Hematopoietic multipotent progenitor cell treated with erythropoietin and hydrocortisone succinate and interleukin-3 and kit ligand, for 6 days (in vitro differentiated cells): Measurements from ENCODE around the gene ALDH3B2.
"Not testable (repeated sequence)": the region's sequence is repeated elsewhere in the genome, so short reads cannot be mapped to it uniquely, and the experiment has no call there.

ENCODE experiments used
- DNase-seq: peaks from one replicate; pipeline ENCODE4 v3.0.0-alpha.2; 2015

The ALDH3B2 gene

GRCh38 chr11:67682126-67683034 is 8.0 kb upstream of the ALDH3B2 start:
- DNase-seq, result not testable (repeated sequence)

GRCh38 chr11:67680696-67681470 is 6.5 kb upstream of the ALDH3B2 start:
- no peak for DNase-seq

GRCh38 chr11:67675058-67675747 is 780 bp upstream of the ALDH3B2 start:
- DNase-seq, result no peak

GRCh38 chr11:67673902-67674301 is 521 bp downstream of the ALDH3B2 start:
- no peak for DNase-seq

GRCh38 chr11:67673358-67673757 is 1.1 kb downstream of the ALDH3B2 start:
- DNase-seq, result no peak

GRCh38 chr11:67671211-67671520 is 3.3 kb downstream of the ALDH3B2 start:
- DNase-seq, result no peak

GRCh38 chr11:67670316-67671210 is 3.9 kb downstream of the ALDH3B2 start:
- no peak for DNase-seq

- no peak for DNase-seq
Measured at GRCh38 chr11:67668192-67668551, 6.3 kb downstream of the ALDH3B2 start.

GRCh38 chr11:67667490-67668191 is 6.8 kb downstream of the ALDH3B2 start:
- DNase-seq, result no peak

- no peak for DNase-seq
Measured at GRCh38 chr11:67666676-67667489, 7.5 kb downstream of the ALDH3B2 start.

GRCh38 chr11:67666303-67666645 is 8.1 kb downstream of the ALDH3B2 start:
- no peak for DNase-seq

- no peak for DNase-seq
Measured at GRCh38 chr11:67665541-67666302, 8.7 kb downstream of the ALDH3B2 start.

GRCh38 chr11:67664696-67665540 is 9.5 kb downstream of the ALDH3B2 start:
- no peak for DNase-seq

- DNase-seq, result no peak
Measured at GRCh38 chr11:67664213-67664585, 10.2 kb downstream of the ALDH3B2 start.

GRCh38 chr11:67663532-67664212 is 10.8 kb downstream of the ALDH3B2 start:
- DNase-seq, result no peak

GRCh38 chr11:67662835-67663531 is 11.4 kb downstream of the ALDH3B2 start:
- no peak for DNase-seq

- DNase-seq, result no peak
Measured at GRCh38 chr11:67662142-67662834, 12.1 kb downstream of the ALDH3B2 start.
